DMS79 (cell line): ENCODE data around the gene MAP1LC3B.

ENCODE experiments used
- DNase-seq: peaks from one replicate; lab custom pipeline; 2025; lab: John Stamatoyannopoulos, UW

The MAP1LC3B gene

GRCh38 chr16:87432330-87432915 lies 40.3 kb downstream of the MAP1LC3B start:
- DNase-seq: no peak

GRCh38 chr16:87434146-87434667 lies 42.1 kb downstream of the MAP1LC3B start:
- DNase-seq: no peak

- no peak for DNase-seq
Observed at GRCh38 chr16:87435372-87436224, 43.5 kb downstream of the MAP1LC3B start.

- no peak for DNase-seq
Observed at GRCh38 chr16:87436225-87437172, 44.4 kb downstream of the MAP1LC3B start.

GRCh38 chr16:87437327-87437726 lies 45.2 kb downstream of the MAP1LC3B start:
- DNase-seq: no peak

- DNase-seq: no peak
Observed at GRCh38 chr16:87437911-87438610, 45.9 kb downstream of the MAP1LC3B start.

GRCh38 chr16:87438611-87438985 lies 46.5 kb downstream of the MAP1LC3B start:
- DNase-seq: no peak

- no peak for DNase-seq
Observed at GRCh38 chr16:87439926-87440325, 47.8 kb downstream of the MAP1LC3B start.

GRCh38 chr16:87441886-87442580 lies 49.9 kb downstream of the MAP1LC3B start:
- no peak for DNase-seq

GRCh38 chr16:87442581-87442966 lies 50.4 kb downstream of the MAP1LC3B start:
- DNase-seq: no peak

- no peak for DNase-seq
Observed at GRCh38 chr16:87443016-87443415, 50.9 kb downstream of the MAP1LC3B start.

GRCh38 chr16:87443964-87444363 lies 51.8 kb downstream of the MAP1LC3B start:
- DNase-seq: no peak

GRCh38 chr16:87445486-87445885 lies 53.4 kb downstream of the MAP1LC3B start:
- no peak for DNase-seq

GRCh38 chr16:87446479-87446878 lies 54.3 kb downstream of the MAP1LC3B start:
- DNase-seq: no peak

GRCh38 chr16:87447323-87447722 lies 55.2 kb downstream of the MAP1LC3B start:
- DNase-seq: no peak

GRCh38 chr16:87448866-87449265 lies 56.7 kb downstream of the MAP1LC3B start:
- DNase-seq: no peak

- DNase-seq: no peak
Observed at GRCh38 chr16:87451563-87452210, 59.6 kb downstream of the MAP1LC3B start.

GRCh38 chr16:87453326-87453725 lies 61.2 kb downstream of the MAP1LC3B start:
- DNase-seq: no peak
